ENCODE measurements around the gene BCAR3.
"Not testable (repeated sequence)": the region's sequence is repeated elsewhere in the genome, so short reads cannot be mapped to it uniquely, and the experiment has no call there.

BCAR3 gene

DNA sequence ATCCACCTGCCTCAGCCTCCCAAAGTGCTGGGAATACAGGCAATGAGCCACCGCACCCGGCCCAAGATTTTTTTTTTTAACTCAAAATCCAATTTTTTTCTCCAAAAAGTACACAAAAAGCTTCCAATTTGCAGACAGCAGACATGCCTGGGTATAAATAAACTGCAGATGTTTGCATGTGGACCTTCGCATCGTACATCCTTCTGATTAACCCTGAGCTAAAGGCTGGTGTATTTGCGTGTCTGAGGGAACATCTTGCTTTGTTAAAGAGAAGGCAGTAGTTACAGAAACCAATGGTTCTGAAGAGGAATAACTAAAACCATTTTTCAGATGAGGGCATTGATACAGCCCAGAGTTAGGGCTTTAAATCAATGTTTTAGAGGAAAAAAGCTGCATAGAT lies 12.7 kb downstream of the BCAR3 start:
- no peak for DNase-seq (ENCODE audit: low read depth in 3 of 3)

DNA sequence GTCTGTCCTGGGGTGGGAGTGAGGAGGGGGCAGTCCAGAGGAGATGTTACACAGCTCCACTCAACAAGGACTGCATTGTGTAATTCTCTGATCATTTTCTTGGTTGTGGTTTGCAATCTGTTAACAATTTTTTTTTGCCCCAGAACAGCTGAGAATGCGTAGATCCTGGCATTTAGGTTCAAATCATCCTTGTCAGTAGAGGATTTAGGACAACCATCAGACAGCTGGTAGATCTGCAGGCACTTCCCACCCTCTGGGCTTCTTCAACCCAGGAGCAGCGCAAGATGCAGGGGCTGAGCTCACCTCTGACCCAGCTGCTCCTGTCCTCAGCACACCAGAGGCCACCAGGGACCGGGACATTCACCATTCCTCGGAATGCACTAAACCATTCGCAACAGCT lies 13.5 kb downstream of the BCAR3 start:
- no peak for DNase-seq (ENCODE audit: low read depth in 3 of 3)

DNA sequence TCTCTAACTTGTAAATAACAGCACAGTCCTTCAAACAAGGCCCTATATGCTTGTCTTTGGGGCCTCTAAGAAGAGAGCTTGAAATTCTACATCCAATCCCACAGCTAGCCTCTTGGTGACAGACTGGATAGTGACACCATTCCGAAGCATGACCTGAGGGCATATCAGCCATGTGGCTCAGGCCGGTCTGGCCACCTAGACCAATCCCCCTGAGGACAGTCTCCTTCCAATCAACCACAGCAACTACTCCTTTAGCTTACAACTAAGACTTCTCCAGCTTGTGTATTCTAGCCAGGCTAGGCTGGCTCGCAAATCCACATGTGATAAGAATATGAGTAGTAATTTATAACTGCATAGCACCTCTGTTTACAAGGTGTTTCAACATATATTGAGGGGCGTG lies 14.0 kb downstream of the BCAR3 start:
- no peak for DNase-seq (ENCODE audit: low read depth in 3 of 3)

DNA sequence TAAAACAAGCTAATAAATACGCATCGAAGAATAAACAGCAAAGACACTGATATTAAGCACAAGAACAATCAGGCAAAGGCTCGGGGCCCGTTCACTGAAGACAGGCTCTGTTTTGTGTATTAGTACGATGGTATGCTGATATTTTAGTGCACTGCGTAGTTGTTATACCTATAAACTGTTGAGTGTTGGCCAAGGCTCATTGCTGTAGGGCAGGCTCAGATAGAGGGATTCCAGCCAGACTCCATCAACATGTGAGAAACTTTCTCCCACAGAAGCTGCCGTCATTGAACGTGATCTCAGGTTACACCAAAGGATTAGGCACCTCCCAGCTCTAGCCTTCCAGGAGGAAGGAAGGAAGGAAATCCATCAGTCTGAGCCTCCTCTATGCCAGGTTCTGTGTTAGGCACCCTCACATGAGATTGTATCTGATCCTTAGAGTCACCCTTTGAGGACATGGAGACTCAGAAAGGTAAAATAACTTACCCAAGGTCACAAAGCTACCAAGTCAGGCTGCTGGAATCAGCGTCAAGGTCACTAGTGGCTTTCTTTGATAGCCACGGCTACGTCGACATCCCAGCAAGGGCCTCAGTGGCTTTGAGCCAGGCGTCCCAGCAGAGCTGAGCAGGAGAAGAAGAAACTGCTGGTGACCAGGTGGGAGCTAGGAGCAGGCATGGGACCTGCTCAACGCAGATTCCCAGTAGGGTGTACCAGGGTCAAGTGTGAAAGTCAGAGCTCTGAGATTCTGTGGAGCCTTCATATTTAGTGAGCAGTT lies 14.8 kb downstream of the BCAR3 start:
- DNase-seq (ENCODE audit: low read depth in 3 of 3) = no peak

DNA sequence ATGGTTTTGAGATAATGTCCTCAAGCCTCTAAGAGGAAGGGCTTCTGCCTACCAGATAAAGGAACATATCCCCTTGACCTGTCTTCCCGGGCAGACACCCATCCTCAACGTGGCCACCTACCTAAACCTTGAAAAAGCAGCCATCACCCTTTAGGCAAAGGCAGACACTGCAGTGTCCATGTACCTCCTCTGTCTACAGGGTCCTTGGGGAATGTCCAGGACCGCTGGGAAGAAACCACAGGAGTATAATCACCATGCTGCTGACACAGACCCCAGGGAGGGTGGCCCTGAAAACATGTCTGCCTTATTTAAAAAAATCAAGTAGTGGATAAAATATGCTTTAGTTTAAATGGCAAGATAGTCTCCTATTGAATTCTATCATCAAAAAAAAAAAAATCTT lies 16.6 kb downstream of the BCAR3 start:
- DNase-seq (ENCODE audit: low read depth in 3 of 3) = no peak

DNA sequence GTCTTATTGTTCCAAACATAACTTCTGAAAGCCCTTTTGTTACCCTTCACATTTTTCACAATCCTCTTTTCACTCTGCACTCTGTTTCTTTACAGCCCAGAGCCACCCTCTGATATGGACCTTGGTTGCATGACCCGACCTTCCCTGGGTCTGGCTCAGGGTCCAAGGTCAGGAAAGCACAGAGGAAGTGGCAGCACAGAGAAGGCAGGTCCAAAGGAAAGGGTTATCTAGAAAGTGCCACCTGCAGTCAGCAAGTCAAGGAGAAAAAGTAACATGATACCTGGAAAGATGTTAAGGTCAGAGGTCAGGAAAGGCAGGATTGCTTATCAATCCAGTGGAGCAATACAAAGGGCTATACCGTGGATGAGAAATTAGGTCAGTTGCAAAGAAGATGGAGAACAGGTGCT lies 18.4 kb downstream of the BCAR3 start:
- DNase-seq (ENCODE audit: low read depth in 3 of 3) = no peak

DNA sequence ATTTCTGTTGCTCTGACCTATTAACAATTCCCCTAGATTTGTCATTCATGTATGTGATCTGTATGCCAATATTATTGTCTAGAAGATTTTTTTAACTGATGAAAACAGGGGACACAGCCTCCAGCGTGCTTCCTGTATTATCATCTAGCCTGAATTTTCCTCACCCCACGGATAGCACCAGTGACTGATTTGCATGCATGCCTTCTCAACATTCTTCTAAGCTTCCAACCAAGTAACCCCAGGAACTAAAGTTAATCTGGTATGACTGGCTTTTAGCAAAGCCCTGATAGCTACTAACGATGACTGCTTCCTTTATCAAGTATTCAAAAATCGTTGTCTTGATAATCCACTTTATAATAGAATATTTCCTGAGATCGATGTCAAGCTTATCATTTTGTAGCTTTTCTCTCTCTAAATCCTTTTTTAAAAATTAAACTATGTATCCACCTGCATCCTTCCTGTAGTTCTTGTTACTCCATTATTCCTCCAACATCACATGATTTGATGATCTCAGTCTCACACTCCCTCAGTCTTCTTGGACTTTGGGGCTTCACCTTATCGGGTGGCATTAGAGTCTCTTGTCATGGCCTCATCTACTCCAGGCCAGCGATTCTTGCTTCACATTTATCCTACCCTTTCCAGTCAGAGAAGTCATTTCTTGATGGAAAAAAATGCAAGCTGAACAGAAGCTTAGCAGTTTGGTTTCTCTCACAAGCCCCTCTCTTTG lies 19.0 kb downstream of the BCAR3 start:
- DNase-seq (ENCODE audit: low read depth in 3 of 3) = no peak

DNA sequence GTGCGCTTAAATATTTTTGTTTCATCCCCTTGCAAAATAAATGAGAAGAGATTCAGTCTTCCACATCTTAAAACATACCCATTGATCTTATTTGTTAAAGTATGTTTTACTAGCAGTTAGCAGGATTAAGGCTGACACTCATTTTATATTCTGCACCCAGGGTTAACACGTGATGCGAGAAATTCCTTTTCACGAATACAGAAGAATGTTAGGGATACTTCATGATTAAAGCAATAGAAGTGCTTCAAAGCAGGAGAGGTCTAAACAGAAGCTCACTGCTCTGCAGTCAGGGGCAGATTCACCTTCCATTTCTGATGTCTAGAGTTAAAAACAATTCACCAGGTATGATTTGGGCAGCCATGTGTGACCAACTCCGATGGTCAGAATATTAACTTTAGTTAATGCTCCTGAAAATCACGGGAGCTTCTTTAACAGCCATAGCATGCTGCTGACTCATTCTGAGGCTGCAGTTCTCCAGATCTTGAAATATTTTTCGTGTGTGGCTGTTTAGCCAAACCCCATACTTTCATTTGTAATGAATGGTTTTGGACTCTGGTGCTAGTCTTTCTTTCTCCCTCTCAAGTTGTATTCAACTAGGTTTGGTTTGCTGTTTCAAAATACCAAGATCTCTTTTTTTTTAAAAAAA lies 19.7 kb downstream of the BCAR3 start:
- DNase-seq (ENCODE audit: low read depth in 3 of 3) = no peak

DNA sequence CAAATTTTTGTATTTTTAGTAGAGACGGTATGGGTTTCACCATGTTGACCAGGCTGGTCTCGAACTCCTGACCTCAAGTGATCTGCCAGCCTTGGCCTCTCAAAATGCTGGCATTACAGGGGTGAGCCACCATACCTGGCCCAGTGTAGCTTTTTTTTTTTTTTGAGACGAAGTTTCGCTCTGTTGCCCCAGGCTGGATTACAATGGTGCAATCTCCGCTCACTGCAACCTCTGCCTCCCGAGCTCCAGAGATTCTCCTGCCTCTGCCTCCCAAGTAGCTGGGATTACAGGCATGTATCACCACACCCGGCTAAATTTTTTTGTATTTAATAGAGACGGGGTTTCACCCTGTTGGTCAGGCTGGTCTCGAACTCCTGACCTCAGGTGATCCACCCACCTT lies 20.3 kb downstream of the BCAR3 start:
- not testable (repeated sequence) for DNase-seq (ENCODE audit: low read depth in 3 of 3)

DNA sequence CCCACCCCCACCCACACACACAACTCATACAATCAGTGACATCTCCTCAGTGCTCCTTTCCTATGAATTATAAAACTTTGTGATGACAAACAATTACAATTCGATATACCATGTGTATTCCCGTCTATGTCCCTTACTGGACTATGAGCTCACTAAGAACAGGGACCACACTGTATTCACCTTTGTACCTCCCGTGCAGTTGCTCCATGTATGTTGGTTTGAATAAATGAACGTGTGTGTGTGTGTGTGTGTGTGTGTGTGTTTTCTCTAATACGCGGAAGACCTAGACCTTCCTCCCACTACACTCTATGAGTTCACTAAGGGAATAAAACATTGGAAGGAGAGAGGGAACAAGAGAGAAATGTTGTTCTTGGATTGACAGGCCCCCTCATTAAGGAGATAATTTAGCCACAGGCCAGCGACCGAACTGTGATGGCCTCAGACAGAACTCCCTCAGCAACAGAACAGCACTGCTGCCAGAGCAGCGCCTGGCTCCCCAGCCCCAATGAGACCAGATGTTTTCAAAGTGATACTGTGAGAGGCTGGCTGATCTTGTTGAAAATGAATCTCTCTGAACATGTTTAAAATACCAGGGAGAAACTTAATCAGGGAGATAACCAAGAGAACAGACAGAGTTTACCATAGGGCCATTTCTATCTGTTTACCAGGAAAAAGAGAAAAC lies 21.7 kb downstream of the BCAR3 start:
- no peak for DNase-seq (ENCODE audit: low read depth in 3 of 3)

DNA sequence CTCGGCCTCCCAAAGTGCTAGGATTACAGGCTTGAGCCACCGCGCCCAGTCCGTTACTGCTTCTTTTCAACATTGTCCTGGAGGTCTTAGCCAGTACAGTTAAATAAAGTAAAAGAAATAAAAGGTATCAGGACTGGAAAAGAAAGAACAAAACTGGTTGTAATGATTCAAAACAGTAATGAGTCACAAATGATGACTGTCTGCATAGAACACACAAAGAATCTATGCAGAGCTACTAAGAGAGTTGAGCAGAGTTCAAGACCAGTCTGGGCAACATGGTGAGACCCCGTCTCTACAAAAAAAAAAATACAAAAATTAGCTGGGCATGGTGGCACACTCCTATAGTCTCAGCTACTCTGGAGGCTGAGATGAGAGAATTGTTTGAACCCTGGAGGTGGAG lies 23.4 kb downstream of the BCAR3 start:
- DNase-seq (ENCODE audit: low read depth in 3 of 3) = no peak

DNA sequence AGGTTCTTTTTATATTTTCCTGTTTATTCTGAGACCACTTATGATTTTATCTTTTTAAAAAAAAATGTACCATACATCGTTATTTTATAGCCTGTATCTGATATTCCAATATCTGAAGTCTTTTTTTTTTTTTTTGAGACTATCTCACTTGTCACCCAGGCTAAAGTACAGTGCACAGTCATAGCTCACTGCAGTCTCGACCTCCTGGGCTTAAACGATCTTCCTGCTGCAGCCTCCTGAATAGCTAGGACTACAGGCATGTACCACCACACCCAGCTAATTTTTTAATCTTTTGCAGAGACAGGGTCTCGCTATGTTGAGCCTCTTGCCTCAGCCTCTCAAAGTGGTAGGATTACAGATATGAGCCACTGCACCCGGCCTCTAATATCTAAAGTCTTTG lies 25.1 kb downstream of the BCAR3 start:
- DNase-seq (ENCODE audit: low read depth in 3 of 3) = no peak

DNA sequence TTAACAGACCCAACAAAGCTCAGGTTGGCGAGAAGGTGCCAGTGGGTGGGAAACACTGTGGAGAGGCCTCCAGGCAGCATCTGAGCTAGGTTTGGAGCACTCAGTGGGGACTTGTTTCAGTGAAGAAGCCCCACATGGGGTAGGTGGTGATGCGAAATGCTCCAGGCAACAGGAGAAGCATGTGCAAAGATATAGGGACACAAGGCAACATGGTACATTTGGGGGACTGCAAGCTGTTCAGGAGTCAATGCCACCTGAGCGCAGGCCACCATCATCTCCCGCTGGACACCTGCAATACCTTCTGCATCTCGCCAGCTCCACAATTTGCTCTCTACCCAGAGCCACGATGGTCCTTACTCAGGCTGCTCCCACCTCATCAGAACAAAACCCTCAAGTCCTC lies 28.0 kb downstream of the BCAR3 start:
- DNase-seq (ENCODE audit: low read depth in 3 of 3) = no peak

DNA sequence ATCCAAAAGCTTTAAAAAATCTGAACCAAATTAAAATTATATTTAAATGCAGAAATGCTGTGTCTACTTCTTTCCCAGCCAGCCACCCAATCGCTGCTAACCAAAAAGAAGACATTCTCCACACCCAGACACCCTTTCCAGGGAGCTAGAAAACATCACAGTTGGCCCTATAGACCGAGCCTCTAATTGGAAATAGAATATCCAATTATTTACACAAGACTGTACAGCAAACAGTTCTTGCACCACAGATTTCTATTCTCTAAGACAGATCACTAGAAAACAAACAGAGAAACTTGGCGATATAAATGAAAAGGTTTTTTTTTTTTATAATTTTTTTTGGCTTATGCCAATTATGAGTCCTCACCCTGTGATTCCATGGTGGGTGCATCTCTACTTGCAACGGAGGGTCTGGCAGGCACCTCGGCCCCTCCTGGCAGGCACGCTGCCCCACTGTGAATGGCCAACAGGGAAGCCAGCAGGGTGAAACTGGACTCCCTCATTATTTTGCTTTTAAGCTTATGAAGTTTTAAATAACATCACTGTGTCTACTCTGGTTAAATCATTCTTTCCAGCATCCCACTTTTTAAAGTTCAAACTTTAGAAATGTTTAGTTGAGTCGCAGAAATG lies 29.2 kb downstream of the BCAR3 start:
- no peak for DNase-seq (ENCODE audit: low read depth in 3 of 3)

DNA sequence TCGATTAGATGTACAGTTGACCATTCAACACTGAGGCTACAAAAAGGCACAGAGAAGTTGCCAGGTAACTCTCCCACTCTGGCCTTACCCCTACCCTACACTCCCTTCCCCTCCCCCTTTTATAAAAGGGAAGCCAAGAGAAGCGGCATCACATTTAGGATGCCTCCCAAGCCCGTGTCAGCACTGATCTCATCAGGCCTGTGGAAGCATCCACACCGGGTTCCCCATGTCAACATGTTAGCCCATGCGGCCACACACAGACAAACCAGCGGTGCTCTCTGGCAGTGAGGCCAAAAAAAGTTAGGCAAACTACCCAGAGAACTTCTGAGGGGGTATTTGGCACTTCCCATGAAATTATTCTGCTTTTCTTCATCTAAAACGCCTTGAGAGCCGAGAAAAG lies 29.9 kb downstream of the BCAR3 start:
- no peak for DNase-seq (ENCODE audit: low read depth in 3 of 3)

DNA sequence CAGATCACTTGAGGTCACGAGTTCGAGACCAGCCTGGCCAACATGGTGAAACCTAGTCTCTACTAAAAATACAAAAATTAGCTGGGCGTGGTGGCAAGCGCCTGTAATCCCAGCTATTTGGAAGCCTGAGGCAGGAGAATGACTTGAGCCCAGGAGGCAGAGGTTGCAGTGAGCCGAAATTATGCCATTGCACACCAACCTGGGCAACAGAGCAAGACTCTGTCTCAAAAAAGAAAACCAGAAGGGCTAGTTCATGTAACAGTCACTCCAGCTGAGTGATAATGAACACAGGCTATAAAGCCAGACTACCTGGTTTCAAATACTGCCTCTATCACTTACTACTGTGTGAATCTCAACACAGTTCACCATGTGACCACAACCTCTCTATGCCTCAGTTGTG lies 31.5 kb downstream of the BCAR3 start:
- not testable (repeated sequence) for DNase-seq (ENCODE audit: low read depth in 3 of 3)

DNA sequence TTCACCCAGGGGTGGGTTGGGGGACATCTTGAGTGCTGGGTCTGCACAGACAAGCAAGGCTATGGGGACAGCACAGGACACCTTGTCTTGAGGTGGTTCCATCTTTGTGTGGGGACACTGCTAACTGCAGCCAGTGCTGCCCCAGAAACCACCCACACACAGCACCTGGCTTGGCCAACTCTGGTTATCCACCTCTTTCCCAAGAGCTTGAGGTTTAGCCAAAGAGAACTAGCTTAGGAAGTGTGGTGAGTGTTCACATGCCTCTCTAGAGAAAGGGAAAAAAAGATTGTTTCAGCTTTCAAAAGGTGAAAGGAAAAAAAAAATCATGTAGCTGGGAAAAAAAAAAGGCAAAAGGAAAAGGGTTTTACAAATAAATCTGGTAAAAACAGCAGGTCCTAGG lies 32.4 kb downstream of the BCAR3 start:
- no peak for DNase-seq (ENCODE audit: low read depth in 3 of 3)

DNA sequence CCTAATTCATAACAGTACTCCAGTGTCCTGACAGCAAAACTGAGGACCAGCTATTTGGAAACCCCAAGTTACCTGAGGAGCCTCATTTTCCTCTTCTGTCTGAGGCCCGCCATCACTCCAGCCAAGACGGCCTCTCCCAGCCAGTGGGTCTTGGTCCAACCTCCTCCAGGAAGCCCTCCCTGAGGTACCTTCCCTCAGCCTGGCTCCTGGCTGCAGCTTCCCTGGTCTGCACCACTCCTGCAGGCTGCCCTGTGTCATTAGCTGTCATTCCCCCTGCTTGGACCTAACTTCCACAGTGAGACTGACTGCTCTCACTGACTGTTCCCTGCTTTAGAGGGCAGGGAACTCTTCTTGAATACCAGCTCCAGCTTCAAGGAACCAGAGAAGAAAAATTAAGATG lies 33.0 kb downstream of the BCAR3 start:
- no peak for DNase-seq (ENCODE audit: low read depth in 3 of 3)

DNA sequence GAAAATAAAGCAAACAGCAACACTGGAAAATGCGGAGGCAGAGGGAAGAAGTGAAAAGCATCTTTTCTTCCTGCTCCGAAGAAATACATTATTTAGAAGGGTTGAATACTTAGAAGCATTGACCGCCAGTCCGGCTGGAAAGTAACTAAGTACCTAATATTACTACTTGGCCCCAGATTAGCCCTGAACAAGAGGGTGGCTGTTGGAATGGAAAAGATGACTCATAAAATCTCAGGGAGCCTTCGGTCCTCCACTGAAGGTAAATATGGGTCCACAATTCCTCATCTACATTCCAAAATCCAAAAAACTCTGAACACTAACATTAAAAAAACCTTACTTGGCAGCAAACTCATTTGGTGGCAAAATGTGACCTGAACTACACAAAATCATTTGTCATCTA lies 40.1 kb downstream of the BCAR3 start:
- DNase-seq (ENCODE audit: low read depth in 3 of 3) = no peak

DNA sequence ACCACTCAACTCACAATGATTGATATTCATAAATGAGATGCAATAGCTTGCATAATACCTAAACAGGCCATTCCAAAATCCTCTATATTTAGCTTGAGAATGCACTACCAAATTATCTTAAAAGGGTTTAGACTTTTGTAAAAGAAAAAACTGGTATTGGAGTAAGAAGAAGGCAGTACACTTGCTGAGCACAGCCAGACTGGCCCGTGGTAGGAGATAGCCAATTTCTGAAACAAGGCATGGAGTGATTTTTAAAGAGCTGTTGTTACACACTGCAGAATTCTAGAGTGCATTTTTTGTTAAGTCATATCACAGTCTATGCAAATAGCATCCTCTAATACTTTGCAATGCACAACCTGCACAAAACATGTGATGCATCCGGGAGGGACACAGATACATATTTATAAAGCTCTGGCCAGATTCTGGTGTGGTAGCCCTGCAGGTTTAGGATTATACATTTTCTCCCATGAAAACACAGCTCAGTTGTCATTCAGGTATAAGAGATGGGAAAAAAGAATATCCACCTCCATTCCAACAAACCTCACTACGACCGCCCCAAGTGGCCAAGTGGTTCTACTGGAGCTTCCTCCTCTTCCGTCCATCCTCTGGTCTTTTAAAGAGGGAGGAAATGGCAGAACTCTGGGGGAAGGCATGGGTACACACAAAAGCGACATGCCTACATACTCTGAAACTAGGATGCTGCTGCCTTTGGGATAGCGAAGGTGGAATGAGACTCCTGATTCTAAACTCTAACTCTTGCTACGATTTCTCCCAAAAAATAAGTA lies 40.8 kb downstream of the BCAR3 start:
- DNase-seq (ENCODE audit: low read depth in 3 of 3) = no peak

DNA sequence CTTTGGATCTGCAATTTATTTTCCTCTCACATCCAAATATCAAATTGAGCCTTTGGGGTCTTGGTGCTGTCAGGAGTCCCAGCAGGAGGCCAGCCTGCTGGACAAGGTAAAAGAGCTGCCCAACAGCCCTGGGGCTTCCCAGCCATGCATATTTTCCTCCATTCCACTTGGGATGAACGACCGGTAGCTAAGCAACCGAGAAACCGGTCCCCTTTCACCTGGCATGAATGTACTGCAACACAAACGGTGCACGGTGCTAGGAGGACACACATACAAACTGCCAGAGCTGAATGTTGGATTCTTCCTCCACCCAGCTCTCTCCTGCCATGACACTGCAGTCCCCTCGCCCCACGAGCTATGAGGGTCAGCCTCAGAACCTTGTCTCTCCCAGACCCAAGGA lies 42.7 kb downstream of the BCAR3 start:
- no peak for DNase-seq (ENCODE audit: low read depth in 3 of 3)

Data from stimulated activated CD4-positive, alpha-beta T cell treated with anti-CD3 and anti-CD28 coated beads, TNF-alpha, amount 100 ng/mL, for 4 hours (primary cell).